Small intestine (tissue), 16 donors: ENCODE data around the gene C17orf107. TPM values are rescaled to one million over a fixed set of nuclear protein-coding genes. Genes with fewer than 3 reads are reported as not detected.
A peak's percentile ranks its signal among the peaks of the same experiment; 100 is the strongest.

ENCODE experiments used
- DNase-seq, 2 donors: peaks; one replicate each; pipeline versions ENCODE4 v3.0.0 to v3.0.0-alpha.2; 2013
- FAIRE-seq: peaks from 2 replicates; lab custom pipeline; 2012; peaks lifted over from hg19 to GRCh38; lab: Jason Lieb, UNC
- H3K27ac ChIP-seq, 3 donors: one replicate each; pipeline ENCODE4 v1.5.1; 2013; ENCODE audit warnings: low read length in 2 of 3, mild to moderate bottlenecking in 2 of 3, control low read depth in 1 of 3, inconsistent platforms in 1 of 3, low read depth in 1 of 3, moderate library complexity in 1 of 3
- H3K27me3 ChIP-seq, 3 donors: one replicate each; pipeline ENCODE4 v1.6.1; 2013; ENCODE audit warnings: low read length in 3 of 3, inconsistent platforms in 1 of 3; ENCODE audit not compliant: control insufficient read depth in 3 of 3, insufficient read depth in 3 of 3
- H3K36me3 ChIP-seq, 3 donors: one replicate each; pipeline ENCODE4 v1.6.1; 2013; ENCODE audit warnings: low read length in 3 of 3, inconsistent platforms in 1 of 3, low read depth in 1 of 3, mild to moderate bottlenecking in 1 of 3, moderate library complexity in 1 of 3; ENCODE audit not compliant: control insufficient read depth in 3 of 3, insufficient read depth in 2 of 3
- H3K4me1 ChIP-seq, 3 donors: one replicate each; pipeline ENCODE4 v1.6.1; 2013; ENCODE audit warnings: low read length in 2 of 3, inconsistent platforms in 1 of 3, low read depth in 1 of 3, mild to moderate bottlenecking in 1 of 3, moderate library complexity in 1 of 3; ENCODE audit not compliant: control insufficient read depth in 3 of 3, insufficient read depth in 2 of 3
- H3K4me3 ChIP-seq, 3 donors: one replicate each; pipeline ENCODE4 v1.5.1; 2013; ENCODE audit warnings: low read length in 3 of 3, control low read depth in 1 of 3, inconsistent platforms in 1 of 3, low read depth in 1 of 3, mild to moderate bottlenecking in 1 of 3, moderate library complexity in 1 of 3
- H3K9me3 ChIP-seq, 2 donors: one replicate each; pipeline ENCODE4 v1.6.1; 2013; ENCODE audit warnings: low read depth in 1 of 2, low read length in 1 of 2; ENCODE audit not compliant: control insufficient read depth in 2 of 2, insufficient read depth in 1 of 2
- WGBS, 3 donors: extraction: QIAGEN DNeasy Blood & Tissue Kit; methylation state at CpG; one replicate each; pipeline ENCODE4 v1.1.7; 2013; 5-methylcytosine and 5-hydroxymethylcytosine counted together
- long read RNA-seq, 10 donors: transcript quantifications; one replicate each; lab custom pipeline, GENCODE V29; 2026
- polyA plus RNA-seq, 4 donors: library from polyadenylated mRNA; stranded (reverse) in 3 of 4; unstranded in 1 of 4; fragments of 200-250 nt in 3 of 4; fragments of 120-200 nt in 1 of 4; gene quantifications; one replicate each; pipeline versions ENCODE4 v1.2.1 to v1.2.3, GENCODE V29; 2013
- donor health status: healthy with polysubstance abuse.
- donor health status: control.
- donor health status: control.
- donor health status: Bipolar disorder and iron deficiency.
- donor health status: healthy.

C17orf107 gene
- polyA plus RNA-seq, result 1 to 10 TPM in 2 of 4 donors, under 1 TPM in 2; 0.45 to 2.2 (median 1.2) TPM
- long read RNA-seq, donor 1, result 0 reads
- long read RNA-seq, donor 2, result 0 reads
- long read RNA-seq, donor 3, result 0 reads
- long read RNA-seq, donor 4, result 0 reads
- long read RNA-seq, donor 5, result 0 reads
- long read RNA-seq, donor 6, partial matches to known transcripts, result 0 of 1 reads
- long read RNA-seq, donor 6, other reads (novel, unspliced or antisense), result 0 of 1 reads
- long read RNA-seq, donor 7, partial matches to known transcripts, result 0 of 2 reads
- long read RNA-seq, donor 7, other reads (novel, unspliced or antisense), result 0 of 2 reads
- long read RNA-seq, donor 8, result 0 reads
- long read RNA-seq, donor 9, partial matches to known transcripts, result 0 of 1 reads
- long read RNA-seq, donor 9, other reads (novel, unspliced or antisense), result 0 of 1 reads
- long read RNA-seq, donor 10, result 0 reads

GRCh38 chr17:4899341-4900230 is at the start of gene C17orf107:
Gene C17orf107, plus strand, starts transcription at chr17:4899536. Its CDS starts 227 bp downstream, at chr17:4899763.
- peak within 1 kb of the TSS; percentile 23 to 53 (median 45) for H3K4me3 ChIP-seq
- H3K4me1 ChIP-seq, result peaks cover 0 to 36% (median 0%) of the 10 kb centered on the region in 3 donors
- peaks cover 0 to 44% (median 0%) of the 10 kb centered on the region in 3 donors for H3K27me3 ChIP-seq
- FAIRE-seq (no peak), DNase-seq (peak; percentile 77 to 92)
- peak within 1 kb of the TSS in 2 of 3 donors; percentile 4 to 15 for H3K27ac ChIP-seq
- WGBS, 3 donors, result 5 to 10% (median 8%) methylated on average over 53 to 60 of the region's 60 CpGs
- peaks cover 5 to 41% (median 8%) of the 10 kb centered on the region in 3 donors for H3K36me3 ChIP-seq
- no peaks in the 10 kb centered on the region for H3K9me3 ChIP-seq

- FAIRE-seq (no peak), DNase-seq (peak in 1 of 2 donors; percentile 74)
- H3K27me3 ChIP-seq, result no peaks in the 10 kb centered on the region
- WGBS, 3 donors, result 13 to 72% (median 46%) methylated on average over 1 to 2 of the region's 2 CpGs
- H3K4me3 ChIP-seq, result no peak overlapping the region
- H3K36me3 ChIP-seq, result peaks cover 0 to 42% (median 4%) of the 10 kb centered on the region in 3 donors
- H3K4me1 ChIP-seq, result peaks cover 5 to 39% (median 5%) of the 10 kb centered on the region in 3 donors
- H3K27ac ChIP-seq, result peak overlapping the region in 2 of 3 donors; percentile 51 to 58
- H3K9me3 ChIP-seq, result no peaks in the 10 kb centered on the region
These were observed 49.1 kb upstream of the C17orf107 start for GRCh38 chr17:4850246-4850645.

GRCh38 chr17:4851084-4851483 is 48.3 kb upstream of the C17orf107 start:
- DNase-seq (no peak), FAIRE-seq (no peak)
- WGBS, 3 donors, result 80 to 90% (median 84%) methylated on average over 3 of the region's 3 CpGs
- H3K9me3 ChIP-seq, result no peaks in the 10 kb centered on the region
- no peaks in the 10 kb centered on the region for H3K27me3 ChIP-seq
- H3K4me1 ChIP-seq, result peaks cover 5 to 39% (median 5%) of the 10 kb centered on the region in 3 donors
- no peak overlapping the region for H3K4me3 ChIP-seq
- H3K36me3 ChIP-seq, result peaks cover 0 to 44% (median 4%) of the 10 kb centered on the region in 3 donors
- peak overlapping the region in 1 of 3 donors; percentile 42 for H3K27ac ChIP-seq

- no peaks in the 10 kb centered on the region for H3K27me3 ChIP-seq
- peaks cover 5 to 38% (median 5%) of the 10 kb centered on the region in 3 donors for H3K4me1 ChIP-seq
- peaks cover 0 to 48% (median 2%) of the 10 kb centered on the region in 3 donors for H3K36me3 ChIP-seq
- H3K27ac ChIP-seq, result no peak overlapping the region
- no peak overlapping the region for H3K4me3 ChIP-seq
- H3K9me3 ChIP-seq, result no peaks in the 10 kb centered on the region
- FAIRE-seq, result no peak
- peak in 1 of 2 donors; percentile 28 for DNase-seq
These were observed 46.6 kb upstream of the C17orf107 start for GRCh38 chr17:4852567-4853207.

- no peak for DNase-seq
- Histone ChIP-seq H3K36me3 (peaks cover 0 to 45% (median 2%) of the 10 kb centered on the region in 3 donors), H3K4me1 (peaks cover 5 to 43% (median 7%) of the 10 kb centered on the region in 3 donors), H3K27me3 (no peaks in the 10 kb centered on the region), H3K4me3 (no peak overlapping the region), H3K27ac (no peak overlapping the region), H3K9me3 (no peaks in the 10 kb centered on the region)
- no peak for FAIRE-seq
- WGBS, 3 donors, result 81 to 88% (median 83%) methylated on average over 2 of the region's 2 CpGs
These were observed 46.1 kb upstream of the C17orf107 start for GRCh38 chr17:4853208-4853671.

- H3K27ac ChIP-seq, result no peak overlapping the region
- H3K4me3 ChIP-seq, result no peak overlapping the region
- peaks cover 5 to 50% (median 14%) of the 10 kb centered on the region in 3 donors for H3K4me1 ChIP-seq
- no peaks in the 10 kb centered on the region for H3K9me3 ChIP-seq
- H3K27me3 ChIP-seq, result no peaks in the 10 kb centered on the region
- DNase-seq (no peak), FAIRE-seq (no peak)
- 87 to 93% (median 91%) methylated on average over 5 of the region's 5 CpGs for WGBS, 3 donors
- peaks cover 0 to 45% (median 2%) of the 10 kb centered on the region in 3 donors for H3K36me3 ChIP-seq
These were observed 45.1 kb upstream of the C17orf107 start for GRCh38 chr17:4854111-4854681.

- FAIRE-seq, result no peak
- 62 to 83% (median 70%) methylated on average over 17 of the region's 17 CpGs for WGBS, 3 donors
These were observed 42.9 kb upstream of the C17orf107 start for GRCh38 chr17:4856271-4856936.

More at GRCh38 chr17:4856271-4856936, 42.9 kb upstream of the C17orf107 start:
- no peaks in the 10 kb centered on the region for H3K9me3 ChIP-seq
- no peaks in the 10 kb centered on the region for H3K27me3 ChIP-seq
- no peak for DNase-seq
- H3K36me3 ChIP-seq, result peaks cover 3 to 56% (median 6%) of the 10 kb centered on the region in 3 donors
- peaks cover 0 to 39% (median 9%) of the 10 kb centered on the region in 3 donors for H3K4me1 ChIP-seq
- no peak overlapping the region for H3K27ac ChIP-seq
- H3K4me3 ChIP-seq, result no peak overlapping the region
